AG09309 (cell line): ENCODE measurements around the gene TNRC6A.

Experiments used
- DNase-seq: peaks from one replicate; pipeline ENCODE4 v3.0.0-alpha.2; 2010; ENCODE audit warnings: low read depth
- H3K4me3 ChIP-seq: 2 replicates; pipeline ENCODE4 v1.5.1; 2011; ENCODE audit warnings: mild to moderate bottlenecking, low read depth, low read length, moderate library complexity; ENCODE audit not compliant: control insufficient read depth
- TF ChIP-seq, protein P1 (sequence below): IDR thresholded peaks from 2 replicates; pipeline ENCODE4 v1.5.1; 2011; ENCODE audit warnings: mild to moderate bottlenecking, low read depth, low read length, inconsistent platforms; ENCODE audit not compliant: insufficient read depth, control insufficient read depth; ENCODE audit errors: missing control alignments

Gene TNRC6A

DNA sequence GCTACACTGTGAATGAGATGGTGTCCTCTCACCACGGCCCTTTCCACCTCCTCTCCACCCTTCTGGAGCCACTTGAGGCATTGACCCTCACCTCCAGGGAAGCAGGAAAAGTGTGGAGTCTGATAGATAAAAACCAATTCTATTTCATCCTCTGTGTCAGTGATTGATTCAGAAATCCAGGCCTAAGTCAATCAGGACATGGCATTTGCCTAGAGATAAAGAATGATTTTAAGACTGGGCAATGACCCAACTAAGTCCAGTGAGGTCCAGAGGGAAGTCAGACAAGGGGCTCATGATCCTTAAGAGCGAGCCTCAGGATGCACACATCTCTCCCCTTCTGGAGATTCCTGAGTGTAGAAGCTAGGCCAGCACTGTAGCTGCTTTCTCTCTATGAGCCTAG lies 41.1 kb upstream of the TNRC6A start:
- DNase-seq = no peak
- TF ChIP-seq, protein P1, sequence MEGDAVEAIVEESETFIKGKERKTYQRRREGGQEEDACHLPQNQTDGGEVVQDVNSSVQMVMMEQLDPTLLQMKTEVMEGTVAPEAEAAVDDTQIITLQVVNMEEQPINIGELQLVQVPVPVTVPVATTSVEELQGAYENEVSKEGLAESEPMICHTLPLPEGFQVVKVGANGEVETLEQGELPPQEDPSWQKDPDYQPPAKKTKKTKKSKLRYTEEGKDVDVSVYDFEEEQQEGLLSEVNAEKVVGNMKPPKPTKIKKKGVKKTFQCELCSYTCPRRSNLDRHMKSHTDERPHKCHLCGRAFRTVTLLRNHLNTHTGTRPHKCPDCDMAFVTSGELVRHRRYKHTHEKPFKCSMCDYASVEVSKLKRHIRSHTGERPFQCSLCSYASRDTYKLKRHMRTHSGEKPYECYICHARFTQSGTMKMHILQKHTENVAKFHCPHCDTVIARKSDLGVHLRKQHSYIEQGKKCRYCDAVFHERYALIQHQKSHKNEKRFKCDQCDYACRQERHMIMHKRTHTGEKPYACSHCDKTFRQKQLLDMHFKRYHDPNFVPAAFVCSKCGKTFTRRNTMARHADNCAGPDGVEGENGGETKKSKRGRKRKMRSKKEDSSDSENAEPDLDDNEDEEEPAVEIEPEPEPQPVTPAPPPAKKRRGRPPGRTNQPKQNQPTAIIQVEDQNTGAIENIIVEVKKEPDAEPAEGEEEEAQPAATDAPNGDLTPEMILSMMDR = no peak
- no peak overlapping the region for H3K4me3 ChIP-seq

DNA sequence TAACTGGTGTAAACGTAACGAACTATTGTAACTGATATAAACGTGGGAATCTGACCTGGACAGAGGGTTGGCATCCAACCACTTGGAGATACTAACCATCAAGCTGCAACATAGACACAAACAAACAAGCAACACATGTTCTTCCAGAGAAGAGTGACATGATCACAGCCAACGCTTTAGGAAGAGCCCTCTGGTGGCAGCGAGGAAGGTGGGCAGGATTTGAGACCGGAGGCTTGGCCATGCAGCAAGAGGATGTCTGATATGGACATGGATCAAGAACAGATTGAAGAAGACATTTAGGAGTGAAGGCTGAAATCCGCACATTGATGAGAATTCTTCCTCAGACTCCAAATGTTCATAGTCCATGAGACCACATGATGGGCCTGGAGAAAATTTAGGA lies 40.3 kb upstream of the TNRC6A start:
- peak; percentile 34 for DNase-seq
- no peak overlapping the region for H3K4me3 ChIP-seq
- TF ChIP-seq, protein P1 = peak; percentile 92

DNA sequence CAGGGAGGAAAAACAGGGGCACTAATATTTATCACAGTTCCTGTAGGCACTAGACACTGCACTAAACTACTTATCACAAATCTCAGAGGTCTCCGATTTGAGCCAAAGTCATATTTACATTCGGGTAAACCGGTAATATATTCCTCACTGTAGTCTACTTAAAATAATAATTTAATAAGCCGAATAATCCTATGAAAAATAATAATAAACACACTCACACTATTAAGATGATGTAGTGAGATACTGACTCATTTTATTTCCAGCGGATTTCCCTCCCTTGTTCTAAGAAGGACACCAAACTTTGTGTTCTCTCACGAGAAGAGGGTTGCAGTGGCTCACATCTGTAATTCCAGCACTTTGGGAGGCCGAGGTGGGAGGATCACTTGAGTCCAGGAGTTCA lies 36.6 kb upstream of the TNRC6A start:
- H3K4me3 ChIP-seq = no peak overlapping the region
- TF ChIP-seq, protein P1 = no peak
- no peak for DNase-seq

DNA sequence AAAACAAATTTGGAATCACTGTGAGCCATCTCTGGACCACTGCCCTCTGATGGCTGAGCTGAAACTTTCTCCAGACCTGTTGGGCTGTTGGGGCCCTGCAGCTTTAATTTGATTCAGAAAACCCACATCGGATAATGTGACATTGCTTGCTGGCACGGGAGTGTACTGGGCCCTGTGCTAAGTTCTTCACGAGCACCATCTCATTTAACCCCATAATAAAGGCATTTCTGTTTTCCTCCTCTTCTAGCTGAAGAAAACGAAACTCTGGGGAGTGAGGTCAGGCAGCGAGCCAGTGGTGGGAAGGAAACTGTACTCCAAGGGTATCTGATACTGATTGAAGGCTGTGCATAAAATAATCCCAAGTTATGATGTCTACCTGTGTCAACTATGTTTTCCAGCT lies 34.5 kb upstream of the TNRC6A start:
- no peak overlapping the region for H3K4me3 ChIP-seq
- TF ChIP-seq, protein P1 = no peak
- no peak for DNase-seq

DNA sequence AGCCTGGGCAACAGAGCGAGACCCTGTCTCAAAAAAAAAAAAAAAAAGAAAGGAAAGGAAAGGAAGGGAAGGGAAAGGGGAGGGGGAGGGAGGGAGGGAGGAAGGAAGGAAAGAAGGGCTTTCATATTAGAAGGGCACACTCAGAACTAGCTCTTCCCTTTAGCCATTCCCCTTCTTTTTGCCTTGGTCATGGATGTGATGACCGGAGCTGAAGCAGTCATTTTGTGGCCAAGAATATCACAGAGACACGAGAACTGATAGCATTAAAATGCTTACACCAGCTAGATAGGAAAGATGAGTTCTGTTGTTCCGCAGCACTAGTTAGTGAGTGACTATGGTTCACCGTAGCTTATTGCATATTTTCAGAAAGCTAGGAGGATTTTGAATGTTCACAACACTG lies 32.8 kb upstream of the TNRC6A start:
- no peak overlapping the region for H3K4me3 ChIP-seq
- TF ChIP-seq, protein P1 = no peak
- no peak for DNase-seq

DNA sequence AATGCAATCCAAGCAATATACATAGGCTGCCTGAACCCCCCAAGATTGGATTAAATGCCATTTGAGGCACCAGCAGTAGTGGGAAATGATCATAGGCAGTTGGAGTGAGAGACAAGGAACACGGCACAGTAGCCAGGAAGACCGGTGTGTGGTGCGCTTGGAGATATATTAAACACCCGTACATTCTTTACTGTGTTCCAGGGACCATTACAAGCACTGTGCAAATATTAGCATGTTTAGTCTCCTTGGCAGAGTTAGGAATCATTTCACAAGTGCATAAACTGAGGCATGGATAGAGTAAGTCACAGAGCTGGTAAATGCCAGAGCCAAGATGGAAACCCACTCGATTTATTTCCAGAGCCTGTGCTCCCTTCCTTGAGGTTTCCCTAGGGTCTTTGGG lies 31.1 kb upstream of the TNRC6A start:
- no peak for DNase-seq
- no peak overlapping the region for H3K4me3 ChIP-seq
- TF ChIP-seq, protein P1 = no peak

DNA sequence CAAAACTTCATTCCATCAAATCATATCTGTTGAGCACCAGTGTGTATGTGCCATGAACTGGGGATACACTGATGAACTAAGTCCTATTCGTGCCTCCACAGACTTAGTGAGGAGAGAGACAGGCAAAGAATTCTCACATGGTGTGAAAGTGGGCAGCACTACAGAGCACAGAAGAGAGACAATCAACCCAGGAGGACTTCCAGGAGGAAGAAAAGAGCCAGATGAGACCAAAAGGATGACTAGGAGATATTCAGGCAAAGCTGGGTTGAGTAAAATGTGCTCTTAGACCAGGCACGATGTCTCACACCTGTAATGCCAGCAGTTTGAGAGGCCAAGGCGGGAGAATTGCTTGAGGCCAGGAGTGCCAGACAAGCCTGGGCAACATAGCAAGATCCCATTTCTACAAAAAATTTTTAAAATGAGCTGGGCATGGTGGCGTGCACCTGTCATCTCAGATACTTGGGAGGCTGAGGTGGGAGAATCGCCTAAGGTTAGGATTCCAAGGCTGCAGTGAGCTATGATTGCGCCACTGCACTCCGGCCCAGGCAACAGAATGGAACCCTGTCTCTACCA lies 30.2 kb upstream of the TNRC6A start:
- TF ChIP-seq, protein P1 = no peak
- DNase-seq = no peak

More for the DNA sequence above, 30.2 kb upstream of the TNRC6A start:
- H3K4me3 ChIP-seq = no peak overlapping the region
